Kidney (tissue), 14 donors: ENCODE results near the gene ZCWPW1. TPM values are rescaled to one million over a fixed set of nuclear protein-coding genes. Genes with fewer than 3 reads are reported as not detected.

ENCODE experiments used
- DNase-seq, 5 donors: peaks; one replicate each; pipeline ENCODE4 v3.0.0-alpha.2; 2013 to 2020
- FAIRE-seq: peaks from 2 replicates; lab custom pipeline; 2012; peaks lifted over from hg19 to GRCh38; lab: Jason Lieb, UNC
- H3K27ac ChIP-seq, 2 donors: one replicate each; pipeline ENCODE4 v1.7.0; 2013; ENCODE audit warnings: low read depth in 2 of 2, low read length in 2 of 2, inconsistent platforms in 1 of 2
- H3K27me3 ChIP-seq: one replicate; pipeline ENCODE4 v1.7.1; 2013; ENCODE audit warnings: low read length, inconsistent platforms; ENCODE audit not compliant: control insufficient read depth, insufficient read depth
- H3K36me3 ChIP-seq, 3 donors: one replicate each; pipeline versions ENCODE4 v1.7.0 to v1.7.1; 2013; ENCODE audit warnings: low read length in 3 of 3, control low read depth in 1 of 3, inconsistent platforms in 1 of 3; ENCODE audit not compliant: insufficient read depth in 3 of 3, control insufficient read depth in 2 of 3
- H3K4me1 ChIP-seq, 3 donors: one replicate each; pipeline versions ENCODE4 v1.7.0 to v1.7.1; 2013; ENCODE audit warnings: low read length in 3 of 3, inconsistent platforms in 1 of 3, low read depth in 1 of 3; ENCODE audit not compliant: control insufficient read depth in 2 of 3, insufficient read depth in 2 of 3
- H3K4me3 ChIP-seq, 3 donors: one replicate each; pipeline versions ENCODE4 v1.7.0 to v1.8.1; 2013; ENCODE audit warnings: low read length in 3 of 3, control low read depth in 1 of 3, inconsistent platforms in 1 of 3
- H3K9ac ChIP-seq, 3 donors: one replicate each; pipeline versions ENCODE4 v1.7.0 to v1.7.1; 2013; ENCODE audit warnings: low read length in 3 of 3, control low read depth in 1 of 3, inconsistent platforms in 1 of 3
- H3K9me3 ChIP-seq, 3 donors: one replicate each; pipeline versions ENCODE4 v1.7.0 to v1.7.1; 2013; ENCODE audit warnings: low read length in 3 of 3, control low read depth in 1 of 3, inconsistent platforms in 1 of 3; ENCODE audit not compliant: control insufficient read depth in 2 of 3, insufficient read depth in 1 of 3
- intact Hi-C: fragments of 100-400 bp; cut with DNase I; formaldehyde crosslinking; loops from one replicate; pipeline ENCODE4 v1.11.1; 2022
- polyA plus RNA-seq: library from polyadenylated mRNA; stranded (reverse); fragments of 350-450 nt; fragmentation: Illumina TruSeq; extraction: RNeasy Lipid Tissue Mini Kit (QIAGEN cat#74804); gene quantifications from one replicate; pipeline ENCODE4 v1.2.3, GENCODE V29; 2014; ENCODE audit warnings: low read depth, low replicate concordance; ENCODE audit not compliant: insufficient read depth
- total RNA-seq: library from RNA; stranded (reverse); fragmentation: NEBNext Ultra II Directional; extraction: Animal tissue kit (Norgen Biotek cat#: 25700); gene quantifications from one replicate; pipeline ENCODE4 v1.2.1, GENCODE V29; 2021
- TF ChIP-seq, protein P1 (sequence below): IDR thresholded peaks from 3 replicates; pipeline ENCODE4 v1.5.1; 2012; ENCODE audit warnings: mild to moderate bottlenecking, moderate library complexity, borderline replicate concordance; ENCODE audit not compliant: insufficient read depth; ENCODE audit errors: extremely low read depth
- donor health status: control.
- donor health status: control.
- donor health status: control.
- donor health status: control.
- donor health status: control.
- donor health status: DM: yes; HTN: yes; CAD: no.
- donor health status: Normal renal cell carcinoma (clear cell type).

The ZCWPW1 gene
- total and polyA plus RNA-seq, 2 donors from 2014 or later = 3.0 to 7.9 TPM

DNA sequence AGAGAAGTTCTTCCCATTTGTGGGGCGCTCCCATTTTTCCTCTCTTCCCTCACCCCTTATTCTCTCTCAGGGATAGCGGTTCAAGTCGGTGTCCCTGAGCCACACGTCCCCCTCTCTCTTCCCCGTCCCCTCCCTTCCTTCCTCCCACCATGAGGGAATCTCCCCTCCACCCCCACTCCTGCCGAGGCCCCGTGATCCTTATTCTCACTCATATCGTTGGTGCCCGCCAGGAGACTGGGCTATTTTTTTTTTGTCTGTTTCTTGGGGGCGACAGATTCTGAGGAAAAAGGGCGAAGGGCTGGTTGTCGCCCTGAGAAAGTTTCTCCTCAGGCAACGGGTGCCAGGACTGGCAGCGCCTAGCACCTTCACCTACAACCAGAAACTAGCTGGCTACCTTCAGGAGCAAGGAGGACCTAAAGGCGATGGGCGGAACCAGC lies 723 bp downstream of the ZCWPW1 start:
- Histone ChIP-seq H3K36me3 (peaks cover 0 to under 1% (median 0%) of the 10 kb centered on the region in 3 donors), H3K9me3 (no peaks in the 10 kb centered on the region), H3K27me3 (no peaks in the 10 kb centered on the region), H3K4me3 (peak overlapping the region; percentile 89 to 96 (median 90)), H3K9ac (no peak overlapping the region), H3K4me1 (peaks cover 0 to 20% (median 14%) of the 10 kb centered on the region in 3 donors), H3K27ac (peak overlapping the region; percentile 100)
- DNase-seq = no peak
- TF ChIP-seq, protein P1, sequence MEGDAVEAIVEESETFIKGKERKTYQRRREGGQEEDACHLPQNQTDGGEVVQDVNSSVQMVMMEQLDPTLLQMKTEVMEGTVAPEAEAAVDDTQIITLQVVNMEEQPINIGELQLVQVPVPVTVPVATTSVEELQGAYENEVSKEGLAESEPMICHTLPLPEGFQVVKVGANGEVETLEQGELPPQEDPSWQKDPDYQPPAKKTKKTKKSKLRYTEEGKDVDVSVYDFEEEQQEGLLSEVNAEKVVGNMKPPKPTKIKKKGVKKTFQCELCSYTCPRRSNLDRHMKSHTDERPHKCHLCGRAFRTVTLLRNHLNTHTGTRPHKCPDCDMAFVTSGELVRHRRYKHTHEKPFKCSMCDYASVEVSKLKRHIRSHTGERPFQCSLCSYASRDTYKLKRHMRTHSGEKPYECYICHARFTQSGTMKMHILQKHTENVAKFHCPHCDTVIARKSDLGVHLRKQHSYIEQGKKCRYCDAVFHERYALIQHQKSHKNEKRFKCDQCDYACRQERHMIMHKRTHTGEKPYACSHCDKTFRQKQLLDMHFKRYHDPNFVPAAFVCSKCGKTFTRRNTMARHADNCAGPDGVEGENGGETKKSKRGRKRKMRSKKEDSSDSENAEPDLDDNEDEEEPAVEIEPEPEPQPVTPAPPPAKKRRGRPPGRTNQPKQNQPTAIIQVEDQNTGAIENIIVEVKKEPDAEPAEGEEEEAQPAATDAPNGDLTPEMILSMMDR = peak; percentile 0
- no peak for FAIRE-seq
- intact Hi-C loops = no loop called here

DNA sequence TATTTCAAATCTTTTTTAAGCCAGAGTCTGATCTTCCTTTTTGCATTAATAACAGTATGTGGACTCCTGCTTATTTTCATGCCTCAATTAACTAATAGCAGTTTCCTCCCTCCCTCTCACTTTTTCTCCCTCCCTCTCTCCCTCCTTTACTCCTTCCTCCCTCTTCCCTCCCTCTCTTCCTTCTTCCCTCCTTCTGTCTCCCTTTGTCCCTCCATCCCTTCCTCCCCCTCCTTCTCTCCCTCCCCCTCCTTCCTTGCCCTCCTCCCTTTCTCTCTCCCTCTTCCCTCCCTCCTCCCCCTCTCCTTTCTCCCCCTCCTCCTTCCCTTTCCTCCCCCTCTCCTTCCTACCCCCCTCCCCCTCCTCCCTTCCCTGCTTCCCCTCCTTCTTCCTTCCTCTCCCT lies 2.0 kb downstream of the ZCWPW1 start:
- FAIRE-seq = no peak
- Histone ChIP-seq H3K36me3 (no peaks in the 10 kb centered on the region), H3K4me3 (no peak overlapping the region), H3K9me3 (no peaks in the 10 kb centered on the region), H3K4me1 (peaks cover 0 to 10% (median 7%) of the 10 kb centered on the region in 3 donors), H3K27ac (no peak overlapping the region), H3K9ac (no peak overlapping the region), H3K27me3 (no peaks in the 10 kb centered on the region)
- no peak for DNase-seq
- TF ChIP-seq, protein P1 = no peak
- intact Hi-C loops = no loop called here

DNA sequence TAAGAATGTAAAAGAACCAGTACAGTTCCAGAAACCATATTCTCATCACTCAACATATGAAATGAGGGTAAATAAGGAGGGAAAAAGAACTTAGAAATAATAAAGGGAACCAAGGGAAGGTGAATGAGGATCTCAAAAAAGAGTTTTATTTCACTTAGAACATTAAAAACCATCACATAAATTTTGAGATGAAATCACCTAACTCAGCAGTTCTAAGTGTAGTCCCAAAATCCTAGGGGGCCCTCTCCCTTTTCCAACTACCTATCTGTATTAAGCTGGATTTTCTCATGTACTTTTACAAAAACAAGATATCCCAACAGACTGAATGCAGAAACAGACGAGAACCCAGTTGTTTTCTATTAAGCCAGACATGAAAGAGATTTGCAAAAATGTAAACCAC lies 3.2 kb downstream of the ZCWPW1 start:
- no peaks in the 10 kb centered on the region for H3K9me3 ChIP-seq
- FAIRE-seq (no peak), DNase-seq (no peak)
- H3K4me3 ChIP-seq = no peak overlapping the region
- no peak overlapping the region for H3K27ac ChIP-seq
- no peaks in the 10 kb centered on the region for H3K36me3 ChIP-seq
- intact Hi-C loops = no loop called here
- TF ChIP-seq, protein P1 = no peak
- H3K9ac ChIP-seq = no peak overlapping the region
- H3K4me1 ChIP-seq = no peaks in the 10 kb centered on the region
- H3K27me3 ChIP-seq = no peaks in the 10 kb centered on the region

DNA sequence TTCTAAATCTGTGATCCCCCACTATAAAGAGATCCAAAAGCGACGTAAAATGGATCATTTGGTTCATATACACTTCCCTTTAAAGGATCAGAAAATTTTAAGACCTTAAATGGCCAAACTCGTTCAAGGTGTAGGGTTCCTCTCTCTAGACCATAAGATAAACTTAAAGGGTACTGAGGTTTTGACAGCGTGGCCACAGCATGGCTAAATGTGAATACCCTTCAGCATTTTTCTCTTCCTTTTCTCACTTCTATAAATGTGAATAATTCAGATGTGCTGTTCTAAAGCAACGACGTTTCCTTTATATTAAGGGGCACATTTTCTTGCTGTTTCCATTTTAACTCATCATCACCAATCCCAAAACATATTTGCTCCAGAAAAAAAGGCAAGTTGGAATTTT lies 5.2 kb downstream of the ZCWPW1 start:
- TF ChIP-seq, protein P1 = no peak
- Histone ChIP-seq H3K36me3 (no peaks in the 10 kb centered on the region), H3K9me3 (no peaks in the 10 kb centered on the region), H3K4me1 (no peaks in the 10 kb centered on the region), H3K27me3 (no peaks in the 10 kb centered on the region), H3K27ac (no peak overlapping the region), H3K4me3 (no peak overlapping the region), H3K9ac (no peak overlapping the region)
- DNase-seq (no peak), FAIRE-seq (no peak)
- intact Hi-C loops = no loop called here
